MV-4-11 (cell line): ENCODE measurements around the gene VSTM2L.
A peak's percentile ranks its signal among the peaks of the same experiment; 100 is the strongest.

Source experiments
- DNase-seq: peaks from one replicate; lab custom pipeline; 2025; lab: John Stamatoyannopoulos, UW

The VSTM2L gene

DNA sequence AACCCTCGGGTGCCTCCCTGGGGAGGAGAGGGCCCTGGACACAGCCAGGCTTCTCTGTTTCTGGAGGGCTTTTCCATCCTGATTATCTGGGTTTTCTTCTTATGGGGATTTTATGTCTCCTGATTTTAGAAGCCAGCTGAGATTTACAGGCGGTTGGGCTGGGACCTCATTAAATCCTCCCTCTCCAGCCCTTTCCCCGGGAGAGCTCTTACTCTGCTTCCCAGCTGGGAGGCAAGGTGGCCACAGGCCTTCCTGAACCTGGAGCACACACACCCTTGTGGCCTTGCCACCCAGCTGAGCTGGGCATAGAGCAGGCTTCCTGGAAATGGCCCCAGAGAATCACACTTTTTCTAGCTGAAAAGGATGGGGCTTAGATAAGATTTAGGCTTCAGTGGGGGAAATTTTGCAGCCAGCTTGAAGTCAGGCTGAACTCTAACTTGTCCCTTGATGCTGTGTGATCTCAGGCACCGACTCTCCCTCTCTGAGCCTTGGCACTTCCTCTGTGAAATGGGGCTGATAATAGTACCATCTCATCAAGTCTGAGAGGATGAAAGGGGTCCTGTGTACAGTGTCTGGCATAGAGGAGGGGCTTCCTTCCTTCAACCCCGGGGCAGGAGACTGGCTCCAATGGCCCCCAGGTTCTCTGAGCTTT, 16.6 kb downstream of the VSTM2L start:
- no peak for DNase-seq

DNA sequence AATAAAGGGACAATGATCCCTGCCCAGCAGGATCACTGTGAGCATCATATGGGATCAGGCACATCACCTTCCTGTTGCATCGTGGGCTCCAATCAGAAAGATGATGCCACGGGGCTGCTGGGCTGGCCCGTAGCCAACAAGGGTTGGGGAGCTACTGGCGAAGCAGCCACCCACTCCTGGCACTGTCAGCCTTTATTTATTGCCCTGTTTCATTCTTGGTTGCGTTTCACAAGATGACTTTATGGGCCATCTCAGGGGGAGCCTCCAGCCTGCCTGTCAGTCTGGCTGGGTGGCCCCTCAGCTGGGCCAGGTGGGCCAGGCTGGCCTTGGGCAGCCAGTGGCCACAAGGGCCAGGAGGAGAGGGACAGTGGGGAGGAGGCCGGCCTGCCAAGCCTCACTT, 17.3 kb downstream of the VSTM2L start:
- peak; percentile 8 for DNase-seq

DNA sequence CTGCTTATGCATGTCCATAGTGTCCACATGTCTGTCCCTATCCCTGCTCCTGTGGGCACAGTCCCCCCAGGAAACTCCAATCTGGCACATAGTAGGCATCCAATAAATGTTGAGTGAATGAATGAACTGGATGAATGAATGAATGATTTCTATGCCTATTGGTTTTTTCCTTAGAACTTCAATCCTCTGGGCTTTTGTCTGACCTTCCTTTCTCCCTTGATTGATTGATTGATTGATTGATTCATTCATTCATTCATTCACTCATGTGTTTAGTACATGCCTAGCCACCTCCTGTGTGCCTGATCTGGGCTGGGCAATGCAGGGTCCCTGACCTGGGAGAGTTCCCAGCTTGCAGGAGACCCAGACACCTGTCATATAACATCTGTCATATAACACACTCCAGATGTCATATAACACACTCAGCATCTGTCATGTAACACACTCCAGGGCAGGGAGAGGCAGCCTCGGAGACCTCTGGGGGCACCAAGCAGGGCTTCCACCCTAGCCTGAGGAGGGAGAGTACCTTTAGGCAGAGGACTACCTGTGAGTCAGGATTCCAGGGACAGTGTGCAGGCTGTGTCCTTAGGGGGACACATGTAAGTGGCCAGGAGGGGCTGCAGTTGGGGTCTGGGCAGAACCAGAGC, 17.9 kb downstream of the VSTM2L start:
- no peak for DNase-seq

DNA sequence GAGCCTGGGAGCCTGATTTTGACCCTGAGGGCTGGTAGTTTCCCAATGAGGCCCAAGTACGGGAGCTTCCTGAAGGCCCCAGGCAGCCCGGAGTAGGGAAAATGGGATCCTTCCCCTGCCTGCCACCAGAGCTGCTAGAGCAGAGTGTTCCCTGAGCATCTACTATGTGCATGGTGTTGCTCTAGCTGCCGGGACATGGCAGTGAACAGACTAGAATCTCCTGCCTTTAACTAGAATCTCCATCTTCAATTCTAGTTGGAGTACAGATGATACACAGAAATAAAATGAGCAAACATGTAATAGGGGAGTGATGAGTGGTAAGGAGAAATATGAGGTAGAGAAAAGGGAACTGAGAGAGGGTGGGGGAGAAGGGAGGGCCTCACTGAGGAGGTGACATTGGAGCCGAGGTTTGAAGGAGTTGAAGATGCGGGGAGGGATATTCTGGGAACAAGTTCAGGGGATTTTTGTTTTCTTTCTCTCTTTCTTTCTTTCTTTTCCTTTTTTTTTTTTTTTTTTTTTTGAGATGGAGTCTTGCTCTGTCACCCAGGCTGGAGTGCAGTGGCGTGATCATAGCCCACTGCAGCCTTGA, 18.5 kb downstream of the VSTM2L start:
- peak; percentile 44 for DNase-seq

DNA sequence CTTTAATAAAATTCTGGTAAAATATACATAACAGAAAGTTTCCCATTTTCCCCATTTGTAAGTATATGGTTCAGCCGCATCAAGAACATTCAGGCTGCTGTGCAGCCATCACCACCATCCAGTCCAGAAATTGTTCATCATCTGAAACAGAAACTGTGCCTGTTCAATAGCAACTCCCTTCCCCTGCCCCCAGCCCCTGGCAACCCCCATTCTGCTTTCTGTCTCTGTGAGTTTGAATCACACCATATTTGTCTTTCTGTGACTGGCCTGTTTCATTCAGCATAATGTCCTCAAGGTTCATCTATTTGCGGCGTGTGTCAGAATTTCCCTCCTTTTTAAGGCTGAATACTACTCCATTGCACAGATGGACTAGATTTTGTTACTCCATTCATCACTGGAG, 19.1 kb downstream of the VSTM2L start:
- DNase-seq: no peak

DNA sequence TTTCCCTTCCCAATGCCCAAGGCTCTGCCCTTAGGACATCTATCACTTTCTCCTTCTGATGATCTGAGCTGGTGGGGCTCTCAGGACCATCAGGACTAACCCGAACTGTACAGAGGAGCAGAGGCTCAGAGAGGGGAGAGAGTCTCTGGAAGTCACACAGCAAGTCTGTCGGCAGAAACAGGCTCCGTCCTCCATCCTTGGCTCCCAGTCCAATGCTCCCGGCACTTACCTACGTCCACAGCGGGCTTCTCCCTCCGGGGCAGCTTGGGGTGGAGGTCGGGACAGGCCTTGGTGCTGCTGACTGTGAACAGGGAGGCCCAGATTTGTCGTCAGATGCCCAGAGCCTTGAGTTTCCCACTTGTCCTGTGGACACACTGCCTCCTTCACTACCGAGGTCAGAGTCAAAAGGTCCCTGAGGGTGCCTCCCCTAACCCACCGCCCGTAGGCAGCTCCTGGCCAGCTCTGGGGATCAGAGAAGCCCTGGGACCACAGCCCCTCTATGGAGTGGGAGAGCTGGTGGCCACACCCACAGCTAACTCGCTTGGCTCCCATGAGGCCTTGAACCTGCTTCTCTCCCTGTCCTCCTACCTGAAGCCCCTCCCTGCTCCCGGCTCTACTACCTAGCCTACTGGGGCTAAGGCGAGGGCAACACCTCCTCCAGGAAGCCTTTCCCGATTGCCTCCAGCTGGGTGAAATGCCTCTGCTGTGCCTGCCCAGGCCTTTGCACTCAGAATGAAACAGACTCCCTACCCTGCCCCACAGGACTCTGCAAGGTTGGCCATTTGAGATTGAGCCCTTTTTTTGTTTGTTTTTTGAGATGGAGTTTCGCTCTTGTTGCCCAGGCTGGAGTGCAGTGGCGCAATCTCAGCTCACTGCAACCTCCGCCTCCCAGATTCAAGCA, 22.6 kb downstream of the VSTM2L start:
- no peak for DNase-seq

GRCh38 chr20:37926612-37927011, 23.7 kb downstream of the VSTM2L start:
- no peak for DNase-seq

DNA sequence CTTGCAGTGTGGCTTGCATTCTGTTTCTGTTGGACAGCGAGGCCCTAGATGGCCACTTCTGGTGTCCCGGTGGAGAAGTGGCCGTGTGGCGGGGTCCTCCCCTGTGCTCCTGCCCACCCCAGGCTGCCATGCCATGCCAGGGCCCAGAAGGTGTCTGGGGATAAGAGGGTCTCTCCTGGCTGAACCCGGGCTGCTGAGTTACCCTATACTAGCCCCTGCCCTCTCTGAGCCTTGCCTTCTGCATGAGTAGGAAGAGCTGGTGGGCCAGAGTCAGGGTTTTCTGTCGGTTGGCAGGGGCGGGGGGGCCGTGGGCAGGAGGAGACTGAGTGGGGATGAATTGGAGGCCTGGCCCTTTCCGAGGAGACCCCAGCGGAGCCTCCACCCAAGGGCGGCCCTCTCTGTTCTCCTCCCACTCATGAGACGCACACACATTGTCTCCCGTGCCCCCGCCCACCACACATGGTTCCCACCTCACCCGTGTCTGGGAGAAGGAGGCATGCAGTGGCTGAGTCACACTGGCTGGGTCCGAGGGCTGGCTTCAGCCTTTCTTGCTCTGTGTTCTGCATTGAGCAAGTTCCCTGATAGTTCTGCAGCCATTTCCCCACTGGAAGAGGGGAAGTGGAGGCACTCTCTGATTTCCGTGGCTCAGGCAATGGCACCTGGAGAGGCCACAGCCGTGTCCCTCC, 24.6 kb downstream of the VSTM2L start:
- no peak for DNase-seq

GRCh38 chr20:37928996-37929682, 26.2 kb downstream of the VSTM2L start:
- no peak for DNase-seq

DNA sequence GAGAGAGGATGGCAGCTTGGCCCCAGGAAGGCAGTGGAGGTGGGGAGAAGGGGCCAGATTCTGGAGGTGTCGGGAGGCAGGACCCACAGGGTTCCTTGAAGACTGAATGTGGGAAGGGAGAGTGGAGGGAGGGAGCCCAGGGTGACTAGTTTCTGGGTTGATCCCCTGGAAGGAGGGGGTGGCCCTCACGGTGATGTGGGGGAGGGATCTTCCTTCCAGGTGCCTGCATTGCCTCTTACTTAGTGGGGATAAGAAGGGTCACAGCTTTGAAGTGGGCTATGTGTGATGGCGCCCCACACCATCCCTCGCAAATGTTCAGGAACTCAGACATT, 26.7 kb downstream of the VSTM2L start:
- no peak for DNase-seq

DNA sequence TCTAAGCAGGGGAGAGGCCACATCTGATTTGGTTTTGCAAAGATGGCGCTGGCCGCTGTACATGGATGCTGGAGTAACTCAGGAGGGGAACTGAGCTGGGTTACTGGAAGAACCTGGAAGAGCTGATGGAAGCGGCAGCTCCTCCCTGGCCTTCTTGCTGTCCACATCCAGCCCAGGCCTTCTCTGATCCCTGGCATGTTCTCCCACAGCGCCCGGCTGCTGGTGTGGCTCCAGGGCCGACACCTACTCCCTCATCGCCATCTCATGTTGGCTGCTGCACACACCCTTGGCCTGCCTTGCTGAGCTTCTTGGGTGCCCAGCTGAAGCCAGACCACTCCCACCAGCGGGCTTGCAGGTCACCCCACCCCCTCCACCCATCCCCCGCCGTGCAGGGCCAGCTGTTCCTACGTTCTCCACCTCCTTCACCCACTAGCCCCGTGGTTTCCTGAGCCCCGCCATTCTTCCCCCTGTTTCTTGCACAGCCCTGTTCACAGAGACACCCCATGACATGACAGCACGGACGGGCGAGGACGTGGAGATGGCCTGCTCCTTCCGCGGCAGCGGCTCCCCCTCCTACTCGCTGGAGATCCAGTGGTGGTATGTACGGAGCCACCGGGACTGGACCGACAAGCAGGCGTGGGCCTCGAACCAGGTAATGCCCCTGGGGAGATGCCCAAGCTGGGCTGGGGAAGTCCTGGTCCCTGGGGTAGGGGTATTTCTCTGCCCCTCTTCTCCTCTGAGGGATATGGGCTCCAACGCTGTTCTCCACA, 28.4 kb downstream of the VSTM2L start:
- DNase-seq: no peak

- no peak for DNase-seq
Observed at GRCh38 chr20:37932074-37932473, 29.1 kb downstream of the VSTM2L start.

- DNase-seq: no peak
Observed at GRCh38 chr20:37932919-37933318, 30.0 kb downstream of the VSTM2L start.

DNA sequence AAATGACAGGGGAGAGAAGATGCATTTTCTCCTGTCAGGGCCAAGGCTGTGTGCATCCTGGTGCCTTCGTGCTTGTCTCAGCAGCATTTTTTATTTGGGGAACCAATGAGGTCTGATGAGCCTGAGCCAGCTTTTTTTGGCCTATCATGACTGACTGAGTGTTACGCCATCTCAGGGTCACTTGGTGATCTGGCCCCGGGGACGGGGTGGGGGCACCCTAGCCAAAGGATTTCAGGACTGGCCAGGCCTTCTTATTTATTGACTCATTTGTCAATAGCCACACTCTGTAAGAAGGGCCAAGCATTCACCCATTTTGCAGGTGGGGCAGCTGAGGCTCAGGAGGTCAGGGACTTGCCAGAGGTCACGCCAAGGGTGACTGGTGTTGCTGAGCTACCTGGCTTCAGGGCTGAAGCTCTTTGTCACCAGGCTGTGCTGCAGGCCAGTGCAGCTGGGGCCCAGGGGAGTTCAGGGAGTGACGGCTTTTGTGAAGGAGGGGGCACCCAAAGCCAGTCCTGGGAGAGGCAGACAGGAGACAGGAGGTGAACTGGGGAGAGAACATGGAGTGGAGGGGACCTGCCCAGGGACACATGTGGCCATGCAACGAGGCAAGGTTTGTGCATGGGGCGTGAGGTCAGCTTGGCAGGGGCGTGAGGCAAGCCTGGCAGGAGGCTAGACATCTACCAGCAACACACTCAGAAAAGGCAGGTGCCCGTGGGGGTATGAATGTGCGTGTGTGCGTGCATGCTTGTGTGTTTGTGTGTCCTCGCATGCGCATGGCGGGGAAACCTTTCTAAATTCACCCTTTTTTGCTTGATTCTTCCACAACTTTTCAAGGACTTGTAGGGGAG, 31.1 kb downstream of the VSTM2L start:
- DNase-seq: peak; percentile 15

DNA sequence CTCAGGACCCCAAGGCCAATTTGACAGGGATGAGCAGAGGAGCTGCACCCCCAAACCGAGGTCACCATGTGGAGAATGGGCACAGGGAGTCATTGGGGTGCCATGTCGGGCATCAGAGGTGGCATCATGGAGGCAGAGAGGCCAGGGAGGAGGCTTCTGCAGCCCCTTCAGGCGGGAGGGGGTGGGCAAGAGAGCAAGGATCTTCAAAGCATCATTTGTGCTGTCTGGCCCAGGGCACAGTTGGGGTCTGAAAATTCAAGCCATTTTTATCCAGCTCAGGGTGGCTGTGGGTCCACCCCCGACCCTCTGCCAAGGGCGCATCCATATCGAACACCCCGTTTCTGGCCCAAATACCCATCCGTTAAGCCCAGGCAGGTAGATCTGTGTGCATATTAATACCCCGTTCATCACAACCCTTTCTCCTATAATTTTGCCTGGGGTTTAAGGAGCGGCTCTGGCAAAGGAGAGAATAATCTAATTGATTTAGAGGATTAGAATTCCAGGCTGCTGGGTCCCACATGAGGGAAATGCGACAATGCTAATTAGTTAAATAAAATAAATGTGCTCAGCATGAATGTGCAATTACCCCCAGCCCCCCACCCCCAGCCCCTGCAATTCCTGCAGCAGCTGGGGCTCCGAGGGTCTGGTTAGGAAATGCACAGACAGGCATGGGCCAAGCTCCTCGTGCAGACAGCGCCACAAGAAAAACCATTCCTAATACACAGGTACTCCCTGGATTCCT, 31.9 kb downstream of the VSTM2L start:
- DNase-seq: no peak

GRCh38 chr20:37935435-37935834, 32.5 kb downstream of the VSTM2L start:
- DNase-seq: peak; percentile 67

DNA sequence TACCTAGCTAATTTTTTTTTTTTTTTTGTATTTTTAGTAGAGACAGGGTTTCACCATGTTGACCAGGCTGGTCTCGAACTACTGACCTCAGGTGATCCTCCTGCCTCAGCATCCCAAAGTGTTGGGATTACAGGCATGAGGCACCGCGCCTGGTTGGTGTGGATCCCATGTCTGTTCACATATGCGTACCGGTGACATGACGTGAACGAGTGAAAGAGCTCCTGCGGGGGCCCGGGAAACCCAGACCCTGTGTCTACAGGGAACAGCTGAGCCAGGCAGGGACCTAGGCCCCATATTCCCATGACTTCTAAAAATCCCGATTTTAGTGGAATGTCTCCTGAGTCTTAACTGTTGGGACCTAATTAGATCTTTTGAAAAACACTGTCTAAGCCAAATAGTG, 33.1 kb downstream of the VSTM2L start:
- no peak for DNase-seq

DNA sequence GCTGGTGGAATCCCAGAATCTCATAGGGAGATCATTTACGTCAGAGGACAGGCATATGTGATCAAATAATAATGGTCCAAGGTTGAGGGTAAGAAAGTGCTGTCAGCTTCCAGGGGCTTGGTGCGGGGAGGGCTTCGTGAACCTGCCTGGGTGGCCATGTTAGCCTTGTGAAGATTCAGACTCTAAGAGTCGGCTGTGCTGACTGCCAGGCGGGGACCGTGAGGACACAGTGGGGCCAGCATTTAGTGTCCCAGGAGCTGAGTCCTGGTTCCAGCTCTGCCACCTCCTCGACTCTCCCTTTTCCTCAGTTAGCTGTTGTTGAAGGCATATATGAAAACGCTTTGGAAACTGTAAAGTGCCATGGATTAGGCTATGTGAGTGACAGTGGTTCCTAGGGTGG, 33.5 kb downstream of the VSTM2L start:
- DNase-seq: no peak

DNA sequence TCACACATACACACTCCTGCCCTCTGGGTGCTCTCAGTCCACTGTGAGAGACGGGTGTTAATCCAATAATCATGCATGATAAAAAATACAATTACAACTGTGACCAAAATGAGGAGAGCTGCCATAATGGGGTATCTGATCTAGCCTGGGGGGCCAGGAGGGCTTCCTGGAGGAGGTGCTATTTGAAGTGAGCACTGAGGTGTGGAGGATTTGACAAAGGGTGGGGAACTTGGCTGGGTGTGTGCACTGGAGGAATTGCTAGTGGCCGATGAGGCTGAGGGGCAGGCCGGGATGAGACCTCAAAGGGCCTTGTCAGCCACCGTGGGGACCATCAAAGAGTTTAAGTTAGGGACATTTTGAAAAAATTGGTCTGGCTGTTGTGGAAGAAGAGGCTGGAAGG, 34.8 kb downstream of the VSTM2L start:
- no peak for DNase-seq
